GM04504 (cell line): ENCODE measurements around the gene EXOC3L1.

Source experiments
- DNase-seq: peaks from one replicate; pipeline ENCODE4 v3.0.0-alpha.2; 2012; ENCODE audit warnings: low read depth

The EXOC3L1 gene

GRCh38 chr16:67215706-67216105 lies 25.8 kb upstream of the EXOC3L1 start:
- no peak for DNase-seq

GRCh38 chr16:67213197-67214019 lies 23.5 kb upstream of the EXOC3L1 start:
- DNase-seq: no peak

- DNase-seq: no peak
These were observed 22.8 kb upstream of the EXOC3L1 start for GRCh38 chr16:67212766-67213165.

- DNase-seq: no peak
These were observed 21.7 kb upstream of the EXOC3L1 start for GRCh38 chr16:67211674-67212073.

GRCh38 chr16:67210069-67210937 lies 20.4 kb upstream of the EXOC3L1 start:
- no peak for DNase-seq

GRCh38 chr16:67209565-67209964 lies 19.6 kb upstream of the EXOC3L1 start:
- no peak for DNase-seq

GRCh38 chr16:67208154-67208896 lies 18.4 kb upstream of the EXOC3L1 start:
- DNase-seq: no peak

GRCh38 chr16:67207249-67208091 lies 17.5 kb upstream of the EXOC3L1 start:
- no peak for DNase-seq

GRCh38 chr16:67206838-67207248 lies 16.9 kb upstream of the EXOC3L1 start:
- no peak for DNase-seq

- DNase-seq: no peak
These were observed 16.3 kb upstream of the EXOC3L1 start for GRCh38 chr16:67206129-67206837.

- DNase-seq: no peak
These were observed 14.1 kb upstream of the EXOC3L1 start for GRCh38 chr16:67204076-67204475.

GRCh38 chr16:67202956-67203493 lies 13.1 kb upstream of the EXOC3L1 start:
- DNase-seq: no peak

- DNase-seq: no peak
These were observed 12.5 kb upstream of the EXOC3L1 start for GRCh38 chr16:67202426-67202825.

- no peak for DNase-seq
These were observed 11.7 kb upstream of the EXOC3L1 start for GRCh38 chr16:67201411-67202345.

- DNase-seq: no peak
These were observed 10.6 kb upstream of the EXOC3L1 start for GRCh38 chr16:67200491-67200890.

GRCh38 chr16:67199808-67200198 lies 9.9 kb upstream of the EXOC3L1 start:
- no peak for DNase-seq

- DNase-seq: no peak
These were observed 9.3 kb upstream of the EXOC3L1 start, which contains the start of gene ELMO3 for GRCh38 chr16:67199011-67199807. Gene ELMO3 (plus strand): TSS chr16:67199131. CDS start chr16:67199327, 196 bp downstream.

- no peak for DNase-seq
These were observed 8.3 kb upstream of the EXOC3L1 start for GRCh38 chr16:67198238-67198734.
